ENCODE results near the gene HES7. TPM values are rescaled to one million over a fixed set of nuclear protein-coding genes. Genes with fewer than 3 reads are reported as not detected.

Gene HES7
- total RNA-seq, 4 donors from 2014 or later: 2.1 TPM; not detected in 3

DNA sequence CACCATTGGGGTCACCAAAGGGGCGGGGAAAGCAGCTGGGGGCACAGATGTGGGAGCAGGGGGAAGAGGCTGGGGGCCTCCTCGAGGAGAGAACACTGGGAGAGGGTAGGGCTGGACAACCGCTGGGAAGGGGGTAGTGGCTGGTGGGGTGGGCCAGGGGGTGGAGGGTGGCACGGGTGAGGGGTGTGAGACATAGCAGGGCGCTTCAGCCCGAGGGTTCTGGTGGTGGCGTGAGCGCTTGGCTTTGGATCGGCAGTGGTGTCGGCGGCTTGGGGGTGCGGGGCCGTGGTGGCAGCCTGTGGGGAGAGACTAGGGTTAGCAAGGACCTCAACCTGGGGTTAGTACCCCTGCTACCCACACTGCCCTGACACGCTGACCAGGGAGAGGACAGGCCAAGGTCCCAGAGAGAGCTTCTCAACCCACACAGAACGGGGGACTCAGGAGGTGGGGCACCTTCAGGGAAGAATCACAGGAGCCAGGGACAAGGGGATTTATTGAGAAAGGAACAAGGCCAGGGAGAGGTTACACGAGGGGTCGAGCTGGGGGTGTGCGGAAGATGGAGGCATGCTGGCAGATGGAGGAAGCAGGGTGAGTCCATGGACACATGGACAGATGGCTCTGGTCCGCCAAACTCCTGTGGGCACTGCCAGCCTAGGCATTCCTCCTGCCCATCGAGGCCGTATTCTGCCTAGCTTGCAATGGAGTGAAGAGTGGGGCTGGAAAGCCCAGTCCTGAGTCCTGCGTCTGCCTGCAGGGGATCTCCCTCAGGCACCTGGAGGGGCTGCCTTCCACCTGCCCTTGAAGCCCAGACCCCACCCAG lies 19.9 kb upstream of the HES7 start:
- DNase-seq (ENCODE audit: low spot score in 2 of 2): peak in 1 of 2 donors; percentile 18
- H3K27ac ChIP-seq: peak overlapping the region; percentile 17 to 100 (median 68)
- 86 to 88% methylated on average over 22 of the region's 22 CpGs for WGBS, 2 donors
- no peak overlapping the region for H3K4me3 ChIP-seq
- TF ChIP-seq EP300 (IDR thresholded peaks at IDR 0.05): peak in 1 of 2 donors; percentile 83
- no peak for TF ChIP-seq CTCF (IDR thresholded peaks at IDR 0.05)
- H3K27me3 ChIP-seq: no peaks in the 10 kb centered on the region
- peaks cover 0 to 85% (median 7%) of the 10 kb centered on the region in 4 donors for H3K4me1 ChIP-seq
- H3K36me3 ChIP-seq: peaks cover 36 to 94% (median 81%) of the 10 kb centered on the region in 3 donors
- no peaks in the 10 kb centered on the region for H3K9me3 ChIP-seq

GRCh38 chr17:8142887-8143580 lies 19.1 kb upstream of the HES7 start:
- Histone ChIP-seq H3K9me3 (no peaks in the 10 kb centered on the region), H3K27ac (peak overlapping the region in 3 of 4 donors; percentile 45 to 100 (median 91)), H3K27me3 (no peaks in the 10 kb centered on the region), H3K36me3 (peaks cover 33 to 87% (median 73%) of the 10 kb centered on the region in 3 donors), H3K4me3 (no peak overlapping the region), H3K4me1 (peaks cover 0 to 84% (median 10%) of the 10 kb centered on the region in 4 donors)
- no peak for DNase-seq (ENCODE audit: low spot score in 2 of 2)
- 86 to 89% methylated on average over 13 to 14 of the region's 15 CpGs for WGBS, 2 donors
- no peak for TF ChIP-seq CTCF (IDR thresholded peaks at IDR 0.05)
- TF ChIP-seq POLR2A (IDR thresholded peaks at IDR 0.05): peak in 1 of 2 donors; percentile 22
- TF ChIP-seq EP300 (IDR thresholded peaks at IDR 0.05): peak in 1 of 2 donors; percentile 45

GRCh38 chr17:8142158-8142886 lies 18.4 kb upstream of the HES7 start:
- 83 to 88% methylated on average over 22 to 23 of the region's 23 CpGs for WGBS, 2 donors
- no peak overlapping the region for H3K4me3 ChIP-seq
- peak in 1 of 2 donors; percentile 22 for TF ChIP-seq EP300 (IDR thresholded peaks at IDR 0.05)
- no peak for TF ChIP-seq CTCF (IDR thresholded peaks at IDR 0.05)
- peaks cover 28 to 79% (median 66%) of the 10 kb centered on the region in 3 donors for H3K36me3 ChIP-seq
- H3K27me3 ChIP-seq: no peaks in the 10 kb centered on the region
- H3K4me1 ChIP-seq: peaks cover 0 to 81% (median 11%) of the 10 kb centered on the region in 4 donors
- H3K27ac ChIP-seq: peak overlapping the region in 3 of 4 donors; percentile 45 to 100 (median 91)
- no peak for DNase-seq (ENCODE audit: low spot score in 2 of 2)
- no peaks in the 10 kb centered on the region for H3K9me3 ChIP-seq

DNA sequence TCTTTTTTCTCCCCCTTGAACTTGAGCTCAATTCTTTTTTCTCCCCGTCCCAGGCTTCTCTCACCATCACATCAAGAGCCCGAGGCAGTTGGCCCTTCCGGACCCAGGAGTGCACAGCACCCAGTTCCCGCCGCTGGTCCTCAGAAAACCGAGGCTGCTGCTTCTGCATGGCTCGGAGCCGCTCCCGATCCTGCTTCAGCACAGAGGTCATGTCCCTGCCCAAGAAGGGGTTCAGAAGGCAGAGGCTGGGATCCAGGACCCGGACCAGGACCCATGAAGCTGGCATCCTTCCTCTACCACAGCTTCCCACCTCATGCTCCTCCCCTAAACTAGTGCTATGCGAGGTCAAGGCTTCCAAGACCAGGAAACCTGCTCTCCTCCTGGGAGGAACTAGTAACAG lies 17.8 kb upstream of the HES7 start:
- peaks cover 0 to 76% (median 11%) of the 10 kb centered on the region in 4 donors for H3K4me1 ChIP-seq
- WGBS, 2 donors: 87 to 88% methylated on average over 11 of the region's 11 CpGs
- H3K36me3 ChIP-seq: peaks cover 23 to 74% (median 60%) of the 10 kb centered on the region in 3 donors
- peak overlapping the region in 2 of 4 donors; percentile 91 to 100 for H3K27ac ChIP-seq
- H3K9me3 ChIP-seq: no peaks in the 10 kb centered on the region
- H3K4me3 ChIP-seq: no peak overlapping the region
- H3K27me3 ChIP-seq: no peaks in the 10 kb centered on the region
- TF ChIP-seq CTCF (IDR thresholded peaks at IDR 0.05) (no peak), EP300 (IDR thresholded peaks at IDR 0.05) (no peak), POLR2A (IDR thresholded peaks at IDR 0.05) (no peak)
- no peak for DNase-seq (ENCODE audit: low spot score in 2 of 2)
